IMR-90 (cell line): Measurements from ENCODE around the gene NDUFB10. TPM values are rescaled to one million over a fixed set of nuclear protein-coding genes. Genes with fewer than 3 reads are reported as not detected.

Experiments
- ATAC-seq: fragments of 200-7000 bp; cut with Tn5 transposase; 2 replicates; pipeline ENCODE4 v1.9.1; 2020; ENCODE audit warnings: low read depth, mild to moderate bottlenecking, moderate library complexity
- BruUV-seq: library from RNA; stranded (reverse); fragments of 400-500 nt; replicated peaks from 2 replicates; lab custom pipeline; 2021; lab: Mats Ljungman, UMichigan
- CTCF ChIA-PET: fragments of 300-600 bp; formaldehyde crosslinking; extraction: SDS; loops from one replicate; lab custom pipeline; 2021; ENCODE audit warnings: antibody characterized with exemption; lab: Yijun Ruan, JAX
- POLR2A ChIA-PET: fragments of 300-600 bp; sonication (Branson Sonifier 250); formaldehyde crosslinking; loops from one replicate; lab custom pipeline; 2022; ENCODE audit warnings: antibody characterized with exemption; ENCODE audit not compliant: unreplicated experiment; lab: Charles Lee
- DNase-seq: peaks from one replicate; pipeline ENCODE4 v3.0.0; 2013
- H2AFZ ChIP-seq: replicated peaks from 2 replicates; pipeline ENCODE3; 2013; ENCODE audit warnings: low read length, mild to moderate bottlenecking; ENCODE audit not compliant: poor library complexity
- H2AK5ac ChIP-seq: 2 replicates; pipeline ENCODE4 v1.6.1; 2013; ENCODE audit warnings: low read depth, low read length, inconsistent platforms
- H2AK9ac ChIP-seq: replicated peaks from 2 replicates; pipeline ENCODE3; 2013; ENCODE audit warnings: mild to moderate bottlenecking, low read depth, low read length, moderate library complexity; ENCODE audit not compliant: poor library complexity
- H2BK120ac ChIP-seq: 2 replicates; pipeline ENCODE4 v1.6.1; 2013; ENCODE audit warnings: low read depth, low read length, inconsistent platforms
- H2BK15ac ChIP-seq: 3 replicates; pipeline ENCODE4 v1.6.1; 2013; ENCODE audit warnings: low read depth, low read length, inconsistent platforms
- H2BK20ac ChIP-seq: 2 replicates; pipeline ENCODE4 v1.6.1; 2013; ENCODE audit warnings: low read depth, mild to moderate bottlenecking, inconsistent platforms, low read length, moderate library complexity
- H2BK5ac ChIP-seq: 2 replicates; pipeline ENCODE4 v1.6.1; 2013; ENCODE audit warnings: mild to moderate bottlenecking, low read depth, low read length, inconsistent platforms; ENCODE audit not compliant: poor library complexity, severe bottlenecking
- H3K14ac ChIP-seq: replicated peaks from 2 replicates; pipeline ENCODE4 v1.6.1; 2013; ENCODE audit warnings: low read depth, low read length, inconsistent platforms
- H3K18ac ChIP-seq: 2 replicates; pipeline ENCODE4 v1.6.1; 2013; ENCODE audit warnings: low read depth, low read length, control low read depth
- H3K23ac ChIP-seq: 2 replicates; pipeline ENCODE4 v1.6.1; 2013; ENCODE audit warnings: low read depth, low read length, inconsistent platforms
- H3K27ac ChIP-seq: 2 replicates; pipeline ENCODE4 v1.5.1; 2013; ENCODE audit warnings: mild to moderate bottlenecking, control low read depth, low read length; ENCODE audit not compliant: insufficient read depth
- H3K27me3 ChIP-seq: 2 replicates; pipeline ENCODE4 v1.6.1; 2013; ENCODE audit warnings: low read length; ENCODE audit not compliant: control insufficient read depth, insufficient read depth
- H3K36me3 ChIP-seq: 2 replicates; pipeline ENCODE4 v1.6.1; 2013; ENCODE audit warnings: low read length, mixed read lengths; ENCODE audit not compliant: control insufficient read depth, insufficient read depth
- H3K4ac ChIP-seq: 2 replicates; pipeline ENCODE4 v1.6.1; 2013; ENCODE audit warnings: low read depth, low read length, inconsistent platforms
- H3K4me1 ChIP-seq: 2 replicates; pipeline ENCODE4 v1.6.1; 2013; ENCODE audit warnings: low read length, mixed read lengths; ENCODE audit not compliant: control insufficient read depth, insufficient read depth
- H3K4me2 ChIP-seq: 2 replicates; pipeline ENCODE4 v1.6.1; 2013; ENCODE audit warnings: low read depth, mild to moderate bottlenecking, control low read depth, low read length, moderate library complexity
- H3K4me3 ChIP-seq: 2 replicates; pipeline ENCODE4 v1.5.1; 2013; ENCODE audit warnings: low read depth, mild to moderate bottlenecking, control low read depth, low read length, moderate library complexity; ENCODE audit not compliant: insufficient read depth
- H3K56ac ChIP-seq: 2 replicates; pipeline ENCODE4 v1.6.1; 2013; ENCODE audit warnings: low read length, inconsistent platforms; ENCODE audit not compliant: insufficient read depth; ENCODE audit errors: extremely low read depth
- H3K79me1 ChIP-seq, 2 experiments: 2 replicates each; pipeline ENCODE4 v1.6.1; 2013; ENCODE audit warnings: low read length in 2 of 2, inconsistent platforms in 1 of 2, low read depth in 1 of 2
- H3K9ac ChIP-seq: 2 replicates; pipeline ENCODE4 v1.6.1; 2013; ENCODE audit warnings: low read depth, low read length, control low read depth
- H3K9me1 ChIP-seq: 2 replicates; pipeline ENCODE4 v1.6.1; 2013; ENCODE audit warnings: low read length, inconsistent platforms; ENCODE audit not compliant: insufficient read depth
- H3K9me3 ChIP-seq: 2 replicates; pipeline ENCODE4 v1.6.1; 2013; ENCODE audit warnings: low read length; ENCODE audit not compliant: control insufficient read depth, insufficient read depth
- H4K20me1 ChIP-seq: 2 replicates; pipeline ENCODE4 v1.6.1; 2013; ENCODE audit warnings: low read length, inconsistent platforms; ENCODE audit not compliant: insufficient read depth
- H4K5ac ChIP-seq: 2 replicates; pipeline ENCODE4 v1.6.1; 2013; ENCODE audit warnings: mild to moderate bottlenecking, low read depth, low read length, control low read depth
- H4K8ac ChIP-seq, 2 experiments: 2 replicates each; pipeline ENCODE4 v1.6.1; 2013; ENCODE audit warnings: low read depth in 2 of 2, low read length in 2 of 2, control low read depth in 1 of 2, inconsistent platforms in 1 of 2
- H4K91ac ChIP-seq: 2 replicates; pipeline ENCODE4 v1.6.1; 2013; ENCODE audit warnings: low read depth, low read length, inconsistent platforms; ENCODE audit not compliant: insufficient read depth
- BHLHE40 ChIP-seq: fragments of 150-350 bp; IDR thresholded peaks from 2 replicates; pipeline ENCODE4 v1.6.1; 2016; ENCODE audit warnings: mild to moderate bottlenecking, low read depth, low read length
- CEBPB ChIP-seq: IDR thresholded peaks from 2 replicates; pipeline ENCODE4 v1.6.1; 2012; ENCODE audit warnings: low read depth, low read length, improper control_type of control experiment
- CHD1 ChIP-seq: IDR thresholded peaks from 2 replicates; pipeline ENCODE4 v1.6.1; 2012; ENCODE audit warnings: low read depth, low read length, improper control_type of control experiment
- FOS ChIP-seq: fragments of 150-350 bp; IDR thresholded peaks from 2 replicates; pipeline ENCODE4 v1.6.1; 2016; ENCODE audit warnings: low read depth, low read length
- MAFK ChIP-seq: IDR thresholded peaks from 2 replicates; pipeline ENCODE4 v1.6.1; 2012; ENCODE audit warnings: low read depth, low read length, improper control_type of control experiment
- MAZ ChIP-seq: IDR thresholded peaks from 2 replicates; pipeline ENCODE4 v1.6.1; 2012; ENCODE audit warnings: low read depth, mild to moderate bottlenecking, low read length, improper control_type of control experiment, moderate library complexity, borderline replicate concordance
- MXI1 ChIP-seq: IDR thresholded peaks from 2 replicates; pipeline ENCODE4 v1.6.1; 2012; ENCODE audit warnings: low read depth, mild to moderate bottlenecking, low read length, moderate library complexity, borderline replicate concordance
- NFE2L2 ChIP-seq: fragments of 150-350 bp; IDR thresholded peaks from 2 replicates; pipeline ENCODE4 v1.6.1; 2016; ENCODE audit warnings: low read depth, mild to moderate bottlenecking, low read length
- POLR2A ChIP-seq: IDR thresholded peaks from 2 replicates; pipeline ENCODE4 v1.6.1; 2012; ENCODE audit warnings: mild to moderate bottlenecking, low read depth, low read length
- RAD21 ChIP-seq: IDR thresholded peaks from 2 replicates; pipeline ENCODE4 v1.6.1; 2012; ENCODE audit warnings: low read length, improper control_type of control experiment
- RCOR1 ChIP-seq: IDR thresholded peaks from 2 replicates; pipeline ENCODE4 v1.6.1; 2012; ENCODE audit warnings: mild to moderate bottlenecking, low read length, improper control_type of control experiment; ENCODE audit not compliant: insufficient replicate concordance
- RFX5 ChIP-seq: IDR thresholded peaks from 2 replicates; pipeline ENCODE4 v1.8.0; 2012; ENCODE audit warnings: low read depth, mild to moderate bottlenecking, low read length, moderate library complexity
- SMC3 ChIP-seq: fragments of 150-350 bp; IDR thresholded peaks from 2 replicates; pipeline ENCODE4 v1.6.1; 2016; ENCODE audit warnings: low read depth, mild to moderate bottlenecking, antibody characterized with exemption, low read length, moderate library complexity
- USF2 ChIP-seq: fragments of 150-350 bp; IDR thresholded peaks from 2 replicates; pipeline ENCODE4 v1.6.1; 2017; ENCODE audit warnings: mild to moderate bottlenecking, antibody characterized with exemption, low read length, low read depth
- WGBS, 2 experiments: methylation state at CpG; one replicate each; pipeline versions ENCODE4 v1.1.5 to v1.1.7; 2013; ENCODE audit warnings: missing lambda C conversion rate in 2 of 2; ENCODE audit not compliant: insufficient read length in 1 of 2; ENCODE audit errors: extremely low coverage in 2 of 2; 5-methylcytosine and 5-hydroxymethylcytosine counted together
- dilution Hi-C: fragments of 300-500 bp; cut with HindIII; formaldehyde crosslinking; loops from one replicate; pipeline ENCODE4 v1.14.3; 2018; ENCODE audit warnings: low sequenced_read_pairs; ENCODE audit not compliant: unreplicated experiment
- in situ Hi-C: fragments of 300-500 bp; cut with MboI; formaldehyde crosslinking; loops from 3 replicates; pipeline ENCODE4 v1.14.3; 2019; ENCODE audit warnings: low sequenced_read_pairs, inconsistent platforms, mixed read lengths
- intact Hi-C: fragments of 100-400 bp; cut with micrococcal nuclease; formaldehyde crosslinking; loops from 2 replicates; pipeline ENCODE4 v1.10.0; 2022
- polyA plus RNA-seq, 3 experiments: library from polyadenylated mRNA; depleted of rRNA; stranded (reverse); fragments of >200 nt; gene quantifications; 2 replicates each; pipeline ENCODE4 v1.2.3, GENCODE V29; 2012; ENCODE audit warnings: low replicate concordance in 1 of 3
- total RNA-seq: library from RNA; depleted of rRNA; stranded (reverse); fragments of >200 nt; gene quantifications from 2 replicates; pipeline ENCODE4 v1.2.3, GENCODE V29; 2012
- TF ChIP-seq, protein P1 (sequence below): conservative IDR thresholded peaks from 2 replicates; pipeline ENCODE4 v1.5.1; 2012; ENCODE audit warnings: mild to moderate bottlenecking, low read depth, low read length, improper control_type of control experiment
- TF ChIP-seq, protein P2 (sequence below): fragments of 150-350 bp; IDR thresholded peaks from 2 replicates; pipeline ENCODE4 v1.6.1; 2016; ENCODE audit warnings: low read depth, mild to moderate bottlenecking, low read length, moderate library complexity, borderline replicate concordance

Gene NDUFB10
- total and polyA plus RNA-seq, 2 of the 4 experiments (the other 2 are of a cell fraction) = 189 to 220 TPM

DNA sequence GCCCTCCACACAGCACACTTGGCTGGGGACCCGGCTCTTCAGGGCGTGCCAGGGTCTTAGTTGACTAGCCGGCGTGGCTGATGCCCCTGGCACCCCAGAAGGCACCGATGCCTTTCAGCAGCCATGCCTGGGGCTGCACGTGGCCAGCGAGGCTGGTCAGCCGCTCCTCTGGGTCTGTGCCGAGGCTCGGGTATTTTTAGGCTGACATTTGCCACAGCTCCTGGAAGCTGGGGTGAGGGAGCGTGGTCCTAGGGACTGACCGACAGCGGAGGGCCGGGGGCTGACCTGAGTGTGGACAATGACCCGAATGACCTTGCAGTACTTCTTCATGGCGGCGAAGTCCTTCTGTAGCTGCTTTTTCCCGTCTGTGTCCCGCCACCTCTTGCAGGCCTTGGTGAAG lies 8.8 kb upstream of the NDUFB10 start:
- POLR2A ChIA-PET = interaction anchor here (1.0 kb wide), 1 partner anchor 14 kb away, joined by 3 read pairs; the partner anchor contains the start of gene RPS2
- Histone ChIP-seq H3K27ac (no peak overlapping the region), H3K9ac (no peak overlapping the region), H4K5ac (no peak overlapping the region), H3K79me1 (no peaks in the 10 kb centered on the region), H2BK5ac (no peak overlapping the region), H3K36me3 (no peaks in the 10 kb centered on the region), H4K91ac (no peak overlapping the region), H3K14ac (no peak overlapping the region), H3K56ac (no peak overlapping the region), H3K9me1 (no peaks in the 10 kb centered on the region), H3K27me3 (no peaks in the 10 kb centered on the region; the same call in 1 of the 2 replicates), H2BK15ac (no peak overlapping the region), H4K20me1 (no peaks in the 10 kb centered on the region), H3K23ac (no peak overlapping the region), H3K4me1 (no peaks in the 10 kb centered on the region), H3K9me3 (no peaks in the 10 kb centered on the region), H3K4me3 (no peak overlapping the region), H3K4me2 (no peak overlapping the region), H2AK9ac (no peak overlapping the region), H2BK20ac (no peak overlapping the region), H3K4ac (no peak overlapping the region), H4K8ac (no peak overlapping the region), H2AFZ (no peak overlapping the region), H3K18ac (no peak overlapping the region), H2AK5ac (no peak overlapping the region), H2BK120ac (no peak overlapping the region)
- CTCF ChIA-PET = no interaction called here
- intact Hi-C loops (no loop called here), in situ Hi-C loops (no loop called here), dilution Hi-C loops (no loop called here)
- TF ChIP-seq POLR2A (no peak), MXI1 (no peak), NFE2L2 (no peak), SMC3 (no peak), USF2 (no peak), CHD1 (no peak), RFX5 (no peak), BHLHE40 (no peak), RAD21 (no peak), FOS (no peak), MAZ (no peak), RCOR1 (no peak), CEBPB (no peak), MAFK (no peak)
- TF ChIP-seq, protein P1, sequence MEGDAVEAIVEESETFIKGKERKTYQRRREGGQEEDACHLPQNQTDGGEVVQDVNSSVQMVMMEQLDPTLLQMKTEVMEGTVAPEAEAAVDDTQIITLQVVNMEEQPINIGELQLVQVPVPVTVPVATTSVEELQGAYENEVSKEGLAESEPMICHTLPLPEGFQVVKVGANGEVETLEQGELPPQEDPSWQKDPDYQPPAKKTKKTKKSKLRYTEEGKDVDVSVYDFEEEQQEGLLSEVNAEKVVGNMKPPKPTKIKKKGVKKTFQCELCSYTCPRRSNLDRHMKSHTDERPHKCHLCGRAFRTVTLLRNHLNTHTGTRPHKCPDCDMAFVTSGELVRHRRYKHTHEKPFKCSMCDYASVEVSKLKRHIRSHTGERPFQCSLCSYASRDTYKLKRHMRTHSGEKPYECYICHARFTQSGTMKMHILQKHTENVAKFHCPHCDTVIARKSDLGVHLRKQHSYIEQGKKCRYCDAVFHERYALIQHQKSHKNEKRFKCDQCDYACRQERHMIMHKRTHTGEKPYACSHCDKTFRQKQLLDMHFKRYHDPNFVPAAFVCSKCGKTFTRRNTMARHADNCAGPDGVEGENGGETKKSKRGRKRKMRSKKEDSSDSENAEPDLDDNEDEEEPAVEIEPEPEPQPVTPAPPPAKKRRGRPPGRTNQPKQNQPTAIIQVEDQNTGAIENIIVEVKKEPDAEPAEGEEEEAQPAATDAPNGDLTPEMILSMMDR = no peak
- TF ChIP-seq, protein P2, sequence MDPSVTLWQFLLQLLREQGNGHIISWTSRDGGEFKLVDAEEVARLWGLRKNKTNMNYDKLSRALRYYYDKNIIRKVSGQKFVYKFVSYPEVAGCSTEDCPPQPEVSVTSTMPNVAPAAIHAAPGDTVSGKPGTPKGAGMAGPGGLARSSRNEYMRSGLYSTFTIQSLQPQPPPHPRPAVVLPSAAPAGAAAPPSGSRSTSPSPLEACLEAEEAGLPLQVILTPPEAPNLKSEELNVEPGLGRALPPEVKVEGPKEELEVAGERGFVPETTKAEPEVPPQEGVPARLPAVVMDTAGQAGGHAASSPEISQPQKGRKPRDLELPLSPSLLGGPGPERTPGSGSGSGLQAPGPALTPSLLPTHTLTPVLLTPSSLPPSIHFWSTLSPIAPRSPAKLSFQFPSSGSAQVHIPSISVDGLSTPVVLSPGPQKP = no peak
- BruUV-seq = no TSS peak
- ATAC-seq = no peak
- no peak for DNase-seq
- 70% methylated on average over 9 of the region's 19 CpGs; no CpG with 5 or more reads in 1 of the 2 experiments for WGBS, 2 experiments
